NCI-H187 treated with DMSO at 0.1 percent for 48 hours (cell line): ENCODE data around the gene RBM17.
"Not testable (repeated sequence)": the region's sequence is repeated elsewhere in the genome, so short reads cannot be mapped to it uniquely, and the experiment has no call there.

Experiments used
- DNase-seq: peaks from one replicate; lab custom pipeline; 2025; lab: John Stamatoyannopoulos, UW

Gene RBM17

DNA sequence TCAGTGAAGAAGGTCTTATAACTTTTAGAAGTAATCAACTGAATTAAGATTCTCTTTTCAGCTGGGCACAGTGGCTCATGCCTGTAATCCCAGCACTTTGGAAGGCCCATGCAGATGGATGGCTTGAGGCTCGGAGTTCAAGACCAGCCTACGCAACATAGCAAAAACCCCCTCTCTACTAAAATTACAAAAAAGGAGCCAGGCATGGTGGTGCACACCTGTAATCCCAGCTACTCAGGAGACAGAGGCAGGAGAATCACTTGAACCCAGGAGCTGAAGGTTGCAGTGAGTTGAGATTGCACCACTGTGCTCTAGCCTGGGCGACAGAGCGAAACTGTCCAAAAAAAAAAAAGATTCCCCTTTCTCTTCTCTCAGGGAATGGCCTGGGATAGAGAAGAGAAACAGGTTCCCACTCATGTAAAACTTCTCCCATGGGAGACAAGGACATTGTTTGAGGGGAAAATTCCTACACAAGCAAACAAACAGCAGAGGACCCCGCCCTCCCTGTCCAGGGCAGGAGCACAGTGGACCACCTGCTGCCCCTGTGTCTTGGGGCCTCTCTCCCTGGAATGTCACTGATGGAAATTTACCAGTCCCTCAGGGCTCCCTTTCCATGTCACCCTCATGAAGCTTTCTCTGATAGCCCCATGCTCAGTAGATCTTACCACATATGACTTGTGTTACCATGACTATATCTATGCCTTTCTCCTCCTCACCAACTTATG lies 32.3 kb upstream of the RBM17 start:
- no peak for DNase-seq

DNA sequence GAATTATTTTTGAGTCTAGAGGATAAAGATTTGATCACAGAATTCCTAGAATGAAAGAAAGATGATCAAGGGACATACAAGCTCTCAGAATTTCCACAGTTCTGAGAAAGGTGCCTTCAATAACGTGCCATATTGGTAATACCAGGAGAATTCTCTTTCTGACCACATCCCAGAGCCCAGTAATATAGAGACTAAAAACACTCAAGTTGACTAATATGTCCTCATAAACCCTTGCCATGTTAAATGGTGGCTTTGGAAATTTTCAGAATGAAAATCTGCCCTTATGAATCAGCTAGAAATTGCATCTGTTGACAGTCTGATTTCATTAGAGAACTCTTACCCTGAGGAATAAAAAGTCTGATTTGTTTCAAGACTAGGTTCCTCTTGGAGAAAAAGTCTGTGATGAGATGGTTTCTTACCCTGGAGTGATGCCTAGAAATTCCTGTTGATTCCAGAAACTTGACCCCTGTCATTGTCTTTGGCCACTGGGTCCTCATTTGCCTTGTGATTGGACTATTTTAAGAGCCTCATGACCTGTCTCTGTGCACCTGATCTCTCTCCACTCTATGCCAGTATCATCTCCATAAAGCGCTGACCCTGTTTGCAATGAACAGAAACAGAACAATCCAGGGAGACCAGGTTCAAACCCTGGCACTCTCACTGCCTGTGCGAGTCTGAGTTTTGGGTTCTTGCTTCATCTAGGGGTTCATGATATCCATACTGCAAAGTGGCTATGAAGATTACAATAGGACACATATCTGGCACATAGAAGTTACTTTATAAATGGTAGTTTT lies 30.0 kb upstream of the RBM17 start:
- no peak for DNase-seq

DNA sequence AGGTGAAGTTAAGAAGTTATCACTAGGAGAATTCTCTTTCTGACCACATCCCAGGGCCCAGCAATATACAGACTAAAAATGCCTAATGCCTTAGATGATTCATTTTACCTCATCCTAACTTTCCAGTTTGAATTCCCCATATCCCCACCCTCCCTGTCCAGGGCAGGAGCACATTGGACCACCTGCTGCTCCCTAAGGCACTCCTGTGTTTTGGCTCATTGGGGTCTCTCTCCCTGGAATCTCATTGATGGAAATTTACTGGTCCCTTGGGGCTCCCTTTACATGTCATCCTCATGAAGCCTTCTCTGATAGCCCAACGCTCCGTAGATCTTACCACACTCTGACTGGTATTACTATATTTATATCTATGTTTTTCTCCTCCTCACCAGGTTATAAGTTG lies 29.3 kb upstream of the RBM17 start:
- DNase-seq, result no peak

DNA sequence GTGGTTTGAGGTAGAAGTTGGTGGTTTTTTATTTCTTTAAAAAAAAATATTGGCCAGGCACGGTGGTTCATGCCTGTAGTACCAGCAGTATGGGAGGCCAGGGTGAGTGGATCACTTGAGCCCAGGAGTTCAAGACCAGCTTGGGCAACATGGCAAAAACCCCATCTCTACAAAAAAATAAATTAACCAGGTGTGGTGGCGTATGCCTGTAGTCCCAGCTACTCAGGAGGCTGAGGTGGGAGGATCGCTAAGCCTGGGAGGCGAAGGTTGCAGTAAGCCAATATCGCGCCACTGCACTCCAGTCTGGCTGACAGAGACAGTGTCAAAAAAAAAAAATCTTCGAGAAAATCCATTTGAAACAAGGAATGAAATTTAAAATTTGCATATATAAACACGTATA lies 27.8 kb upstream of the RBM17 start:
- DNase-seq, result no peak

DNA sequence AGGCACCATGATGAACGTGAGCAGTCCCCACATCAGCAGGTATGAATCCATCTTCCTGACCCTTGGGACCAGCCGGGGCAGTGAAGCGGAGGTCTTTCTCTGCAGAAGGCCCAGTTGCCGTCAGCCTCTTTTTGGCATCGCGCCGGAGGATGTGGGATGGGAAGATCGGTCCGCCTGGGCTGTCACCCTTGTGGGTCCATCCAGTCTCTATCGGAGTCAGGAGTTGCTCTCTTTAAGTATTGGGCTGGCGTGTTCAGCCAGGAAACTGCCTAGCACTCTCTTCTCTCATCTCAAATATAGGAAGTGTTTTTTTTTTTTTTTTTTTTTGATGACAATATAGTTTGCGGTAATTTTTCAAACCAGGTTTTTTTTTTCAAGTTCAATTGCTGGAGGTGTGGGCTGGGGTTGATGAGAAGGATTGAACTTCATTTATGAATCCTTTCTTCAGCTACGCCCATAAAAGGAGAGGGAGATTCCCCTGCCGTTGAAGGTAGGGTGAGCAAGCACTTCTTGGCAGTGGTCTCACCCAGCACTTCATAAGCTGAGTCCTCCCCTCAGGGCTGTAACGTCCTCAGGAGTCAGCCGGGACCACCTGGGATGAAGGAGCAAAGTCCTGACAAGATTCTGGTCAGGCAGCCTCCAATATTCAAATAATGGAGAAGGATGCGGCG lies 26.6 kb upstream of the RBM17 start, which contains the start of gene IL2RA:
IL2RA (minus strand) TSS at position 267 of the 671 bp plus-strand sequence; CDS start at position 51, 216 bp downstream.
- DNase-seq, result no peak

DNA sequence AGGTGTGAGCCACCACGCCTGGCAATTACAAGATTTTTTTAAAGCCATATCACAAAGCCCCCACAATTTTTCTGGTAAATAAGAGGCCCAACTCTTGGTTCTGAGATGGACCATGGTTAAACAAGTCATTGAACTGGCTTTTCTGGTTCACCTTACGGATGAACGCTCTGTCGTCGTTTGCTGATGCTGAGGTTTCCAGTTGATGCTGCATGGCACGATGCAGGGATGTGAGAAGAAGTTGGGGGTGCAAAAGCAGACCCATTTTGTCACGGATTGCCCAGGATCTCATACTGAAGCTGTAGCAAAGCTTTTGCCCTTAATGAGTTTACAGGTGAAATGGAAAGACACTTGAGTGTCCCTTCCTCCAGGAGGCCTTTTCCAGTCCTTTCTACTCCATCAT lies 24.7 kb upstream of the RBM17 start:
- no peak for DNase-seq

DNA sequence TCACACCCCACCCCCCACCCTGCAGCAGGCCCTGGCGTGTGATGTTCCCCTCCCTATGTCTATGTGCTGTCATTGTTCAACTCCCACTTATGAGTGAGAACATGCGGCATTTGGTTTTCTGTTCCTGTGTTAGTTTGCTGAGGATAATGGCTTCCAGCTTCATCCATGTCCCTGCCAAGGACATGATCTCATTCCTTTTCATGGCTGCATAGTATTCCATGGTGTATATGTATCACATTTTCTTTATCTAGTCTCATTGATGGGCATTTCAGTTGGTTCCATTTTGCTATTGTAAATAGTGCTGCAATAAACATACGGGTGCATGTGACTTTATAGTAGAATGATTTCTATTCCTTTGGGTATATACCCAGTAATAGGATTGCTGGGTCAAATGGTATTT lies 24.1 kb upstream of the RBM17 start:
- DNase-seq, result not testable (repeated sequence)

DNA sequence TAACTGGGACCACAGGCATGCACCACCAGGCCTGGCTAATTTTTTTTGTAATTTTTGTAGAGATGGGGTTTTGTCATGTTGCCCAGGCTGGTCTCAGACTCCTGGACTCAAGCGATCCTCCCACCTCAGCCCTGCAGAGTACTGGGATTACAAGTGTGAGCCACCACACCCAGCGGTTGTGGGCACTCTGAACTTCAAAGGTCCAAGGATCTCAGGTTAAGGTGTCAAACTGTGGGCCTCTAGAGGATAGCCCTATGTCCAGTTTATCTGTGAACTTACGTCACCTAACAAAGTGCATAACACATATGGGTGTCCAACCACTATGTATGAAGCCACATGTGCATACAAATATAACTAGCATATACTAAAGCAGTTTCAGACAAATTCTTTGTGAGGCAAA lies 23.4 kb upstream of the RBM17 start:
- DNase-seq, result no peak

DNA sequence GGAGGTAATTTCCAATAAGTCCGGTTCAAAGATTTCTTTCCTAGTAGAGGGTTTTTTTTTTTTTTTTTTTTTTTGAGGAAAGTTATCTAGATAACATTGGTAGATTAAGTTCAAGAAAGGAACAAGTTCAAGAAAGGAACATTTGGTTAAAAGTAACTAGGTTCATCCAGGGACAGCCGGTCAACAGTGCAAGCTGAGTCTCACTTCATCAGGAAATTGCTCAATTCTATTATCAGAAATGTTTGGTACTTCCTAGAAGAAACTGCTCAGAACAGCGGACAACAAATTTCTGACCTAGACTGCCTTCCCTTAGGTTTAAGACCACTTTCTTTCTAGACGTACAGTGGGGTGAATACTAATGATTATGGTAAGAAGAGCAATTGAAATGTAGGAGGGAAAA lies 23.0 kb upstream of the RBM17 start:
- DNase-seq, result no peak

DNA sequence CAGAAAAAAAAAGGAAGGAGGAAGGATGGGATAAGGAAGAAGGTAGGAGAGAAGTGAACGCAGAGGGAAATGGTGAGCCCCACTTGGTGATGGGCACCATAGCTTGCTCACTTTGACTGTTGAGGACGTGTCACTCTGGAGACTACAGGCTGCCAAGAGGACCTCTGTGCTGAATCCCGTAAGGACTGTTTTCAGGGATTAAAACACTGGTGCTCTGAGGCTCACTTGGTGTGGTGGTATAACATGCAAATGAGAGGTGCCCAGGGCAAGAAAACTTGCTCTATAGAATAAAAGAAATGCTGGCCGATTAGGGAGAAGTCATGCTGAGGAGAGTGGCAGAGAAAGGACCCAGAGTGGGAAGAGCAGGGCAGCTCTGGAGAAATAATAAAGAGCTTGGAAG lies 21.4 kb upstream of the RBM17 start:
- DNase-seq, result no peak

DNA sequence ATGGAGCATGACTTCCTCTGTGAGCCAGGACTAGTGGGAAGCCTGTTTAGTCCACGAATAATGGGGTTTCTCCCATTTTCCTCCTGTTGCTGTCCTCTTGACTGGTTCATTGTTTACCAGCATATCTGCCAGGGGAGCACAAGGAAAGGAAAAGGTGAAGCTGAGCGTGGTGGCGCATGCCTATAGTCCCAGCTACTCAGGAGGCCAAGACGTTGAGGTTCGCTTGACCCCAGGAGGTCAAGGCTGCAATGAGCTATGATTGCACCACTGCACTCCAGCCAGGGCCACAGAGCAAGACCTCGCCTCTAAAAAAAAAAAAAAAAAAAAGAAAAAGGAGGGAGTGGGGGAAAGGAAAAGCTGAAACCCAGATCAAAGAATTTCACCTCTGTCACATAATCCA lies 20.8 kb upstream of the RBM17 start:
- DNase-seq, result no peak

DNA sequence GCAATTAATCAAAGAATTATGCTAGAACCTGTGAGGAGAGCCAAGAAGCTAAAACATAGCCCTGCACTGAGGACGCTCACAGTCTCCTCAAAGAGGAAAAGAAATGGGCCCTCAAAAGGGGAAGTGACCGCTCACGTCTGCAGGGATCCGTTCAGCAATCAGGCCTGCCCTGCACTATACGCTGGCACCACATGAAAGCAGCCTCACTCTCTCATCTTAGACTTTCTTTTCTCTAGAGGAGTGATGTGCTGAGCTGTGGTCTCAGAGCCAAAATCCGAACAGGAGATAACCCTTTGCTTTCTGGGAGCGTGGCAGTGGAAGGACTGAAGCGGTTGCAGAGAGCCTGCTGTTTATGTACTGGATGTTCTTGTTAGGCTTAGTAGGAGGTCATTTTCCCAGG lies 20.4 kb upstream of the RBM17 start:
- DNase-seq, result no peak

DNA sequence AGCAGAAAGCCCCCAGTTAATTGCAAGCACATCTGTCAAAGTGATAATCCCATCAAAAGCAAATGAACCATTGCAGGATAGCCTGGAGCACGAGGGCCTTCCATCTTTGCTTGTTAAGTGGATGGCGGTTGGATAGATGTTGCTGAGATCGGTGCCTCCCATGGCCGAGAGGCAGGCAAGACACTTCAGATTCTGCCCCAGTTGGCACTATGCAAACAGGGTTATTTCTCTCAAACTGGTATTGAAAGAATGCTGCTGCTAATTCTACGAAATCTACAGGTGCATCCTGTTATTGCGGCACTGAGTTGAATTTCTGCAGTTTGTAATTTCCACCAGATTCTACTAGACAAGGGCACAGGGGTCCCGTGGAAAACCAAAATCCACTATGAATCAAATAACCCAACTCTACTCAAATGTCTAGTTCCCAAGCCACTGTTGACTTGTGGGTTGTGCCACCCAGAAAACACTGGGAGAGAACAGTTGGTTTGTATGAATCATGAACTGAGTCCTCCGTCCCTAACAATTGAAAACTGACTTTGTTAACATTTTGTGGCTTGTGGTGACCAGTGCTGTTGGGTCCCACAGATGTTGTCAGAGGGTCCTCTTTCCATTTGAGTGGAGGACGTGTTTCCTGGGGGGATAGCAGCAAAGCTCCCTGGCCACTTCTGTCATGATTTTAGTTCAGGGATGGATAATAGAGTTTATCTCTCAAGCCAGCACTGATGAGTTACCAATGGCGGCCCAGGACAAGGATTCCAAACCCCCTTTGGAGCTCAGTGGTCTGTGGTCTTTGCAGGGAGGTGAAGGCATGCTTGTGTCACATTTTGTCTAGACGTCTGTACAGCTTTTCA lies 19.5 kb upstream of the RBM17 start:
- DNase-seq, result no peak

DNA sequence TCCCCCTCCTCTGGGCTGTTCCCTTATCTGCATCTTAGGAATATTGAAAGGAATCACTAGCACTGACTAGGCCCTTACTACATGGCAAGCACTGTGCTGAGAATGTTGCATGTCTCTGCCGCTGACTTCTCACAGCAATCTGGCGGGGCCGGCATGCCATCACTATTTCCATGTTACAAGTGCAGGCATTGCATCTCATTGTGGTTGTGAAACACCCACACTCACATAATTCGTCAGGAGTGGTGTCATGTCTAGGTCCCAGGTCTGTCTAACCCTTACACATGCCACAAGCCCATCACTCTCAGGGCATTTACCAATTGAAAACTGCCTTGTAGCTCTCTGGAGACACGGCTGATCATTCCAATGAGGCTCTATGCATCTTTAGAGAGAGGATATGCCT lies 18.2 kb upstream of the RBM17 start:
- DNase-seq, result no peak

DNA sequence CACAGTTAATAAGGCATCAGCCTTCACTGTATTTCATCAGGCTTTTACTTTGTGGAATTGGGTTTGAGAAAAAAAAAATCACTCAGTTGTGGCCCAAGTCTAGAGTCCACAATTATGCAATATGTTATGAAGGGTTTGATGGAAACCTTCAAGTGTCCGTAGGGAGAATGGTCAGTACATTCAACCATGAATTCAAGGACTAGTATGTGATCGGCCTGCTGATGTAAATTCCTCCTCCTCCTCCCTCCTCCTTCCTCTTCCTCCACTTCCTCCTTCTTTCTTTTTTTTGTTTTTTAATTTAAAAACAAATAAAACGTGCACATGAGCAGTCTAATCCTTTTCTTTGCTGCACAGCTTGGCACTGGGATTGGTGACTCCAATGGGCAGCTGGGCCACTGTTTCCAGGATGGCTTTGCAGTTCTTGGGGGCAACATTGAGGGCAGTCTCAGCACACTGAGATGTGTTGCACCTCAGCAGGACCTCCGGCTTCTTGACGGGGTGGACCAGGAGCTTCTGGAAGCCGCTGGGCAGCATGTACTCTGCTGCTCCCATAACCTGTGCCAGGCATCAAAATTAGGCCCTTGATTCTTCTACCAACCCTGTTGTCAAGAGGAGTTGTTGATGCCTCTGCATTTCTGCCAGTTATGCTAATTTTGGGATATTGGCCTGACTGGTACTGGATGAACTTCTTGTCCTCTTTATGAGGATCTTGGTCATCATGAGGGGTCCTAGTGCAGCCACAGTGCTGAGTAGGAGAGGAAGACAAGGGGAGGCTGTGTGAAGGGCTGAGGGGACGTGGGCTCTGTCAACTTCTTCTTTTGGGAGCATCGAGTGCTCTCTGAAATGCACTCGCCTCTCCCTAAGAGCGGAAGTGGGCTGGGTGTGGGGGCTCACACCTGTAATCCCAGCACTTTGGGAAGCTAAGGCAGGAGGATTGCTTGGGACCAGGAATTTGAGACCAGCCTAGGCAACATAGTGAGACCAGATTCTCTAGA lies 17.4 kb upstream of the RBM17 start:
- DNase-seq, result no peak

DNA sequence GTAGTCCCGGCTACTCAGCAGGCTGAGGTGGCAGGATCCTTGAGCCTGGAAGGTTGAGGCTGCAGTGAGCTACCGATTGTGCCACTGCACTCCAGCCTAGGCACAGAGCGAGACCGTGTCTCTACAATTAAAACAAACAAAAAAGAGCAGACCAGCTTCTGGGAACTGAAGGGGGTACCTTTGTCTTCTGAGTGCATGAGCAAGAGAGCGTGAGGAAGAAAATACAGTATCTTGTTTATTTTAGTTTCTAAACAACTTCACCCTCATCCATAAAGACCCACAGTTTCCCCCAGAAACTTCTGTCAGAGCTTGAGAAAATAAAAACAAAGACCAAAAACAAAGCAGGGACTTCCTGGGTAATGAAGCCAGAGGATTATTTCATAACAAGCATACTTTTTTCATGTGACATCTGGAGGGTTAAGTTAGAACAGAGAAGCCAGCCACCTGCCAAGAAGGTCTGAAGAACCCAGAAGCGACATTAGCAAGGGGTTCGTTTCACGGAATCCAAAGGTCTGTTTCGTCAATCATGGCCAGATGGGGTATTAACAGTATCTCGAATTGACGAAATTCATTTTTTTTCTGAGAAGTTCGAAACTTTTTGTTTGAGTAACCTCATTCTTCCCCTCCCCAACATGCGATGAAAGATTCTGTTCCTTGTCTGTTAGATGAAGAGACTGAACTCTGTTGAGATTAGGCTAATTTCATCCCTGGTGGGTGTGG lies 16.5 kb upstream of the RBM17 start:
- no peak for DNase-seq

DNA sequence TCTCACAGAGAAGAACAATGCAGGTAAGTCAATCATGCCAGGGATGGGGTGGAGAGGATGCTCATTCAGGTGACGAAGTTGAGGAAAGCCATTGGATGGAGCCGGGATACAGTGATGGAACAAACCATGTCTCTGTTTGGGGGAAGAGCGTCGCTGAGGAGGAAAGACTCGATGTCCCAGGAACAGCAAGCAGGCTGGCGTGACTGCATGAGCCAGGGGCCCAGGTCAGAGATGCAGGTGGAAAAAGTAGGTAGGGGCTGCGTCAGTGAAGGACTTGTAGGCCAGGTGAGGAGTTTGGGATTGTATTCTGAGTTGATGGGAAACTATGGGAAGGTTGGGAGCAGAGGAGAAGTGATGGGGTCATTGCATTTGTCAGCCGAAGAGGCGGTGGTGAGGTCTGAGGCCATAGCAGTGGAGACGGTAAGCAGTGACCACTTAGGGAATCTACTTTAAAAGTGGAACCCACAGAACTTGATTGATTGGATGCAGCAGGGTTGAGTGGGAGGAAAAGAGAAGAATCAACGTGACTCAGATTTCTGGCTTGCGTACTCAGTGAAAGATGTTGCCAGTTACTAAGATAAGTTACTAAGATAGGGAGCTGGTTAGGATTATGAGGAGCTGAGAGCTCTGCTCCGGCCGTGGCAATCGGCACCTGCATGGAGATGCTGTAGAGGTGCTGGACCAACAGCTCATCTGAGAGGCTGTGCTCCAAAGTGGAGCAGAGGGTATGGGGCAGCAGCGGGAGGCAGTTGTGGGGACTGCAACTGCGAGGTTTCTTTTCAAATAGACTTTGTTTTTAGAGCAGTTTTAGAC lies 14.1 kb upstream of the RBM17 start:
- no peak for DNase-seq

DNA sequence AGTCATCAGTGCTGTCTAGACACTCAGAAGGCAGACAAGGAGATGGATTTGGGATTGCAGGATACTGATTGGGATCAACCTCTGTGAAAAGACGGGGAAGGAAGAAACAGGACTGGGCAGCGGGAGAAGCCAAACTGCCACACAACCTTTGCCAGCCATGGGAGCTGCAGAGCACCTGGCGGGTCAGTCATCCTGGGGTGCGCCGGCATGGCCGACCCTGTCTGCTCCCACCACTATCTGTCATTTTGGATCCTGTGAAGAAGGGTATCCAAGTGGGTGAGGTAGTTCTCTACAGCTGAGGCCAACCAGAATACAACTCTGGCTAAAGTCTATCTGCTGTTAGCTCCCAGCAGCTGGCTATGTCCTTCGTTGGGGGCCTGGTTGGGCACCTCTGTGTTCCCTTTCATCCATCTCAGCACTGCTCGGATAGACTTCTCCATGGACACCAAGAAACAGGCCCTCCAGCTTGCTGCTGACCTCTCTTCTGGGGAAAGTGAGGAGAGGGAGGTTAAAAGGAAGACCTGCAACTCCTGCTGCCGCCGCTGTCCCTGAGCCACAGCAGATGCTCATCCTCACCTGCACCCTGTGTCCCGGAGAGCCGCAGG lies 11.7 kb upstream of the RBM17 start:
- no peak for DNase-seq

DNA sequence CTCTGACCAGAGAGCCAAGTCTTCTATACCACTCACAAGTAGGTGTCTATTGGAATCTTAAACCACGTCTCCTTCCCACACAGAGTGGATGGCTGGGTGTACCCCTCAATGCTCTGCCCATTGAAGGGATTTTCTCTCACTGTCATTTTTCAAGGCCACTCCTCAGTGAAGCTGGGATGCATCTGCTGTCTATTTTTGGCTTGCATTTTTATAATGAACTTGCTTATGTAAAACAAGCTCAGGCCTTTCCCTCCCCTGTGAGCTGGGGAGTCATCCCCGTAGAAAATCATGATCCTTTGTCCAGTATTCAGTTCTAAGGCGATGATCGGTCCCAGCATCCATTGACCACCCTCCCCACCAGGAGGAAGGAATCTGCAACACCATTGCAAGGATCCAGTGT lies 9.8 kb upstream of the RBM17 start:
- DNase-seq, result no peak
